HK-2 (cell line): Measurements from ENCODE around the gene KIF2B.
"Not testable (repeated sequence)": the region's sequence is repeated elsewhere in the genome, so short reads cannot be mapped to it uniquely, and the experiment has no call there.

Experiments
- DNase-seq: peaks from one replicate; pipeline ENCODE4 v3.0.0-alpha.2; 2018; ENCODE audit not compliant: unreplicated experiment

KIF2B gene

GRCh38 chr17:53822764-53823163 is at the start of gene KIF2B:
KIF2B (plus strand) TSS chr17:53822927; CDS start chr17:53823034, 107 bp downstream.
- no peak for DNase-seq

GRCh38 chr17:53780320-53780719 is 42.4 kb upstream of the KIF2B start:
- DNase-seq = no peak

GRCh38 chr17:53791551-53791950 is 31.2 kb upstream of the KIF2B start:
- DNase-seq = no peak

GRCh38 chr17:53792451-53792850 is 30.3 kb upstream of the KIF2B start:
- DNase-seq = no peak

- DNase-seq = no peak
These were observed 29.7 kb upstream of the KIF2B start for GRCh38 chr17:53792997-53793396.

GRCh38 chr17:53794875-53795274 is 27.9 kb upstream of the KIF2B start:
- no peak for DNase-seq

- no peak for DNase-seq
These were observed 26.1 kb upstream of the KIF2B start for GRCh38 chr17:53796642-53797041.

GRCh38 chr17:53797501-53797900 is 25.2 kb upstream of the KIF2B start:
- no peak for DNase-seq

GRCh38 chr17:53804437-53804836 is 18.3 kb upstream of the KIF2B start:
- no peak for DNase-seq

- no peak for DNase-seq
These were observed 16.3 kb upstream of the KIF2B start for GRCh38 chr17:53806473-53806872.

- no peak for DNase-seq
These were observed 15.4 kb upstream of the KIF2B start for GRCh38 chr17:53807286-53807685.

- DNase-seq = no peak
These were observed 4.5 kb upstream of the KIF2B start for GRCh38 chr17:53818271-53818670.

GRCh38 chr17:53818929-53819328 is 3.8 kb upstream of the KIF2B start:
- no peak for DNase-seq

GRCh38 chr17:53819956-53820355 is 2.8 kb upstream of the KIF2B start:
- DNase-seq = no peak

GRCh38 chr17:53823341-53824050 is 769 bp downstream of the KIF2B start:
- DNase-seq = no peak

- not testable (repeated sequence) for DNase-seq
These were observed 12.0 kb downstream of the KIF2B start for GRCh38 chr17:53834771-53835170.

GRCh38 chr17:53837131-53837530 is 14.4 kb downstream of the KIF2B start:
- no peak for DNase-seq

- no peak for DNase-seq
These were observed 21.9 kb downstream of the KIF2B start for GRCh38 chr17:53844491-53845107.

- not testable (repeated sequence) for DNase-seq
These were observed 48.4 kb downstream of the KIF2B start for GRCh38 chr17:53871128-53871527.
